Stimulated activated CD4-positive, alpha-beta T cell treated with anti-CD3 and anti-CD28 coated beads, Interleukin-1b, Interleukin-23, amount 100 ng/mL, for 1 hour (primary cell): Measurements from ENCODE around the gene LPAR3.
"Not testable (repeated sequence)": the region's sequence is repeated elsewhere in the genome, so short reads cannot be mapped to it uniquely, and the experiment has no call there.

Experiments used
- DNase-seq, 2 donors: peaks; one replicate each; pipeline ENCODE4 v3.0.0-alpha.2; 2020; ENCODE audit warnings: low read depth in 2 of 2

Gene LPAR3

DNA sequence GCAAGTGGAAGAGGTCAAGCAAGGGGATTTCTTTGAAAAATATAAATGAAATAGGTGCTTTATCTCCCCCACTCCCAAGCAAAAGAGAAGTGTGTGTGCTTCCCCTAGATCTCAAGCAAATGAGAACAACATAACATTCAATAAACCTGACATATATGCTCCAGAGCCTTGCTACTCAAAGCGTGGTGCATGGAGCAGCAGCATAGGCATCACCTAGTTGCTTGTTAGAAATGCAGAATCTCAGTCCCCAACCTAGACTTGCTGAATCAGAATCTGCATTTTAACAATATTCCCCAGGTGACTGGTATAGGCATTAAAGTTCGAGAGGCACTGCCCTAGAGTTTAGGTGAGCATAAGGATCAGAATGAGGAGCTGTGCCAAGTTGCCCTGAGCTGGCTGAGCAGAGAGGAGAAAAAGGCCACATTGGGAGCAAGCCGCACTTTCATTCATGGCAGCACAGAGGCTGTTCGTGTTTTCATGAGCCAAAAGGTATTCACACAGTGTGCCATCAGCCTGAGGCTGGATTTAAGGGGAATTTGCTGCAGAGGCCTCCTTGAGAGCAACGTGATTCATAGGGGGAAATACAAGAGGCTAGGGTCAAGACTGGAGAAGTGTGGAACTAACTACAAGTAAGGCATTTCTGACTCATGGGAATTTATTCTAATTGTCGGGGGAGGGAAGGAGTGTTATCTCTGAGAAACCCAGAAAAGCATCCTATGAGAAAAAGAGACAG, 14.3 kb upstream of the LPAR3 start:
- DNase-seq: no peak

- not testable (repeated sequence) for DNase-seq
These were observed 9.7 kb upstream of the LPAR3 start for GRCh38 chr1:84902727-84903126.

DNA sequence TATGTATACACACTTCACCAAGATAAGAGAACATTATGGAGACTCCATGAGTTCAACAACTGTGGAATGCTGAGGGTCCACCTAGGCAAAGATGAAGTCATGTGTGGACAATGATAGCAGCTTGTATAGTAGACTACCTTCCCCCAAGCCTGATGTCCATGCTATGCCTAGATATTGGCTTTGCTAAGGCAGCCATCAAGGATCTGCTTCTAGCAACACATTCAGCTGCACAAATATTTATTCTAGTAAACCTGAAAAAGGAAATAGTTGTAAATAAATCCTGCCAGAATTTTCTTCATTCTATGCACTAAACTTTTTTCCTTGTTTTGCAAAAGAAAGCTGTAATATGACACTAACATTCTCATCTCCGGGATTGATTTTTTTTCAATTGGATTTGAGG, 7.0 kb upstream of the LPAR3 start:
- no peak for DNase-seq

- no peak for DNase-seq
These were observed 3.3 kb upstream of the LPAR3 start for GRCh38 chr1:84896279-84896678.

GRCh38 chr1:84890566-84890965, 2.4 kb downstream of the LPAR3 start:
- DNase-seq: no peak

DNA sequence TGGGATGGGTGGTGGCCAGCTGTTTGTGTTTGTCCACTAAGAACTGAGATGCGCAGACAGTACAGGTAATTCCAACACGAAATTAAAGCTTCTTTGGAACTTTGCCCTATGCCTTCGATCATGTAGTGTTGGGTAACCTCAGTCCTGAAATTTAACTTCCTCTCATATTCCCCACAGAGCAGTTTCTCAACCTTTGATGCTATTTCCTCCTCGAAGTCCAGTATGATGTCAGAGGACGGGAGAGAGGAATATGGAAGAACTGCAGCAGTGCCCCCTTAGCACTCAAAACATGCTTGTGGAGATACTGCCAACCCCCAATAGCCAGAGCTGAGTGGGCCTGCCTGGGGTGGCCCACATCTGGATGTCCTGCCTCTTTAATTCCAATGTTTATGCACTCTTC, 3.6 kb downstream of the LPAR3 start:
- no peak for DNase-seq

DNA sequence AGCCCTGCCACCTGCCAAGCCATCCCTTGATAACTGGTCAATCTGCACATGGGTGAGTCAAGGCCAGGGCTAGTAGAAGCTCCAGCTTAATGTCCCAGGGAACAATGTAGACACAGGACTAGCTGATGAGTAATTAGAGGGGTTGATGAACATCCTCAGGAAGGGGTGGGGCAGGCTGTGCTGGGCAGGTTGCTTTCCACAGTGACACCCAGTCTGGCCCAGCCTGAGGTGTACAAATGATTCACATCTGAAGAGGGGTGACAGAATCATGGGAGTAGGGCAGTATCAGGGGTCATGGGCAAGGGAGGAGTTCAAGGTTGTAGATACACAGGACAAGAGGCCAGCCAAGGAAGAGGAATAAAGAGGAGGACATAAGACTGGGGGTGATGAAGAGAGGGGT, 4.3 kb downstream of the LPAR3 start:
- peak in 1 of 2 donors; percentile 3 for DNase-seq

DNA sequence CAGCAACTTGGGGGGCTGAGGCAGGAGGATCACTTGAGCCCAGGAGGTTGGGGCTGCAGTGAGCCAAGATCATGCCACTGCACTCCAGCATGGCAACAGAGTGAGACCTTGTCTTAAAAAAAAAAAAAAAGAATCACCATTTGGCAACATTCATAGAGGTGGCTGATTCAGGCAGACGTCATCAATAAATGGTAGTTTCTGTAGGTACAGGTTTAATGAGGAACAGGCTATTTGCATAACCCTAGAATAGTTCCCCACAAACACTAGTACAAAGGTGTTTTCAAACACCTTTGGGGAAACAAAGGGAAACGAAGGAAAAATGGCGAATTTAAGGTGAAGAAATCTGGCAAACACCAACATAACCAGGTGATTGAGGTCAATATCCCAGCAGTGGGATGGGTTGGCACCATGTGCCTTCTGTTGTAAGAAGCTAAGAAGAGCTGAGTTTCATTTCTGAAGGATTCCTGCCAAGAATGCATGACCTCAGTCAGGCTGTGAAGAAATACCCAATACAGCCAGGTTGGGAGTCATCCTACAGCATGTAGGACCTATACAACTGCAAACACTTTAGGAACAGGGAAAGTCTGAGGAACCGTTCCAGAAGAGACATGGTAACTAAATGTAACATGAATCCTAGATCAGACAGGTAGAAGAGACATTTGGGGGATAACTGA, 5.6 kb downstream of the LPAR3 start:
- no peak for DNase-seq

GRCh38 chr1:84885469-84885868, 7.5 kb downstream of the LPAR3 start:
- DNase-seq: no peak

- DNase-seq: no peak
These were observed 8.2 kb downstream of the LPAR3 start for GRCh38 chr1:84884671-84885389.

DNA sequence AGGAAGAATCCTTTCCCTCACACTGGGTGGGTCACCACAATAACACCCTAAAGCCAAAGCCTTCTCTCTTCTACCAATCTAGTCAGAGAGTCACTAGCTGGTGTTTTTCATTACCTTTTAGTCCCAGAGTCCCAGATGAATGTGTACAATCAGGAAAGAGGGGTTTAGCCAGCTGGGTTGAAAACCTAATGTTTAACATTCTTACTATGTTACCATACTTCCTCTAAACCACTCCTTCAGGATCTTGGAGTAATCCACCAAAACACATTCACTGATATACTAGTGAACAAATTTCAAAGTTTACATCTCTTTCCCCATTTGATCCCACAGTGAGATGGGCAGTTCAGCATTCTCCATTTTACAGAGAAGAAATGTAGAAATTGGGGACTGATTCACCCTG, 9.7 kb downstream of the LPAR3 start:
- DNase-seq: no peak

DNA sequence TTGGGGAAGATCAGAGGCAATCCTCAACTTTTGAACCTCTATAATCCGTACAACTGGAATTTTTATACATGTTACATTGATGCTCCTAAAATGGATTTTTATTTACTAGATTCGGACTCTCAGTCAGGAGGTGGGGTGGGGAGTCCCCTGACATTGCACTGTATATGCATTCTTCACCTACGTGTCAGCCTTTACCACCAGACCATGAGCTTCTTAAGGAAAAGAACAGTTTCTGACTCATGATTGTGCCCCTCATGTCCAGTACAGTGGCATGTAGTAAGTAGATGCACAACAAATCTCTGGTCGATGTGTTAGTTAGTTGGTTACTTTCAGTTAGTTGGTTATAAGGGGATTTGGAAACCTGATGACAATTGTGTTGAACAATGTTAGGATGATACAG, 15.4 kb downstream of the LPAR3 start:
- DNase-seq: no peak

- no peak for DNase-seq
These were observed 16.7 kb downstream of the LPAR3 start for GRCh38 chr1:84876353-84876752.

GRCh38 chr1:84873366-84873765, 19.6 kb downstream of the LPAR3 start:
- DNase-seq: no peak

DNA sequence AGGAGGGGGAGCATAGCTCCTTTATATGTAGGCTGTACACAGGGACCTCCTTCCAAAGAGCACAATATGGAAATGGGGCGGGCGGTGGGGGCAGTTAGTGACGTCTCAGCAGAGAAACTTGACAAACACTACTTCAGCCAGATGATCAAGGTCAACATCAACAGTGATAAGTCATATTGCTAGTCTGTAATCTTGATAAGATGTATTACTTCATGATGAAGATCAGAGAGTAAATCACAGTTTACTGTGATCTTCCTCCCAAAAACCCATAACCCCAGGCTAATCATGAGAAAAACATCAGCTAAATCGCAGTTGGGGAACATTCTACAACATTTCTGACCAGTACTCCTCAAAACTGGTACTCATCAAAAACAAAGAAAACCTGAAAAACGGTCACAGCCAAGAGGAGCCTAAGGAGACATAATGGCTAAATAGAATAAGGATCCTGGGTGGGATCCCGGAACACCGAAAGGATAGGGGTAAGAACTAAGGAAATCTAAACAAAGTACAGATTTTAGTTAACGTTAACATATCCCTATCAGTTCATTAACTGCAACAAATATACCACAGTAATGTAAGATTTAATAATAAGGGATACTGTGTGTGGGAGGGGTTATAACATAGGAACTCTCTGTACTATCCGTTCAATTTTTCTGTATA, 20.2 kb downstream of the LPAR3 start:
- no peak for DNase-seq

DNA sequence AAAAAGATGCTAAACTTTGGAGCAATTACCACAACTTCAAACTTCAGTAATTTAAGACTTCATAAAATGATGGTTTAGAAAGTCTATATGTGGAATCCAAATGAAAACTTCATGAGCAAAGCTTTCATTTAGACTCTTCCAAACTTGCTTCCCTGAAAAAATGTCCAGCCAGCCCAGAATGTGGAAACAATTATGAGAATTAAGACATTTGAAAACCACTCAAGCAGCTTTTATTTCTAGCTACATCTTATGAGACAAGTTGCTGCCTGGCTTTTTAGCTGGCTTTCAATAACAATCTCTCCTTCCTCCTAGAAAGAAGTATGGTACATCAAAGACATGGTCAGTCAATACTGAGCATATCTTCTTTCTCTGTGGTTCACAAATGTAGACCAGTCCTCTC, 21.8 kb downstream of the LPAR3 start:
- no peak for DNase-seq

DNA sequence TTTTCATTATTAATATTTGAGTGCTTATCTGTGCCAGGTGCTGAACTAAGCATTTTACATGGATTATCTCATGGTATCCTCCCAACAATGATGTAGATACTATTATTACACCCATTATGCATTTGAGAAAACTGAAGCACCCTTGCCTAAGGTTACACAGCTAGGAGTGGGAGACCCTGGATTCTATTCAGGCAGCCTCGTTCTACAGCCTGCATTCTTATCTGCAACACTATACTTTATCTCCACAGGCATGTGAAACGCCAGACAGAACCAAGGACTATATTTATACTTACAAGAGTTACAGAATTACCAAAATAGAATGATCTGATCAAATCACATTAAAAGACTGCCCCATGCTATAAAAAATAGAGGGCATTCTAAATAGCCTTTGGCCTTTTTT, 22.4 kb downstream of the LPAR3 start:
- no peak for DNase-seq

DNA sequence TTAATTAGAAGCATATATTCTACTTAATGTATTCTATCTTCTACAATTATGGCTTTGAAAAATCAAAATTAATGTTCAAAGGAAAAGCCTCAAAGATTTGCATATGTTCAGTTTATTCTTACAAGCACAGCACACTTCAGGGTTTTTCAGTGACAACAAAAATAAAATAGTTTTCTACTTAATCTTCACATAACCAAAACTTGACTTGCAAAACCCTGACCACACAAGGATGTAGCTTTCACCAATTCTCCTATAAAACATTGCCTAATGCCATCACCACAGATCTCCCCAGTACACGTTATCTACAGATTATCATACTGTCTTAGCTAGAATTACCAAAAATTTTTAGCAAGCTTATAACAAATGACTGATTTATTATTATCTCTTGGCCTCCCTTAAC, 23.3 kb downstream of the LPAR3 start:
- no peak for DNase-seq

- DNase-seq: peak in 1 of 2 donors; percentile 8
These were observed 30.2 kb downstream of the LPAR3 start for GRCh38 chr1:84862810-84863251.

DNA sequence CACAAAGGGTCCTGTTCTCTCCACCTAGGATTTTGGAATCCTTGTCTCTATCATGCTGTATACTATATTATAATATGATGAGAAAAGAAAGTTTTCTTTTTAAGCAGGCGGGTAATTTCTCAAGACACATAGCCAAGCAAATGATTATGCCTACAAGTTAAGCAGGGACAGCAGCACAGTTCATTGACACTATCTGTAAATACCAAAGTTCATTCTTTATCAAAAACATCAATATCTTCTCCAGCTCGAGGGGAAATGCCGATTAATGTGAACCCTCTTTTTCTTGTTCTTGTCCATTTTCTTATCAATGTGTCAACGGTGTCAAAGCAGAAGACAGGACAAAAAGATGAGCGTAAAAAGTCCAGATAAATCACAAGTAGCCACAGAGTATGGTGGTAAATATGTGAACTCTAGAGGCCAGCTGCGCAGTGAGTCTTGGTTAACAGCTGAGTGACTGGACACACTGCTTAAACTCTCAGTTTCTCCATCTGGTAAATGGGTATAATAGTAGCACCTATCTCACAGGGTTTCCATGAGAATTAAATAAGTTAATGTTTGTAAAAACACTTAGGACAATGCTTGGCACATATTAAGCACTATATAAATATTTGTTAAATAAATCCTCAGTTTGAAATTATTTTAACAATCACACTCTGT, 30.9 kb downstream of the LPAR3 start:
- DNase-seq: no peak

- DNase-seq: no peak
These were observed 31.5 kb downstream of the LPAR3 start for GRCh38 chr1:84861516-84861915.

- DNase-seq: no peak
These were observed 33.1 kb downstream of the LPAR3 start for GRCh38 chr1:84859866-84860265.
